Measurements from ENCODE around the gene PLAAT4.
"Not testable (repeated sequence)": the region's sequence is repeated elsewhere in the genome, so short reads cannot be mapped to it uniquely, and the experiment has no call there.

PLAAT4 gene

DNA sequence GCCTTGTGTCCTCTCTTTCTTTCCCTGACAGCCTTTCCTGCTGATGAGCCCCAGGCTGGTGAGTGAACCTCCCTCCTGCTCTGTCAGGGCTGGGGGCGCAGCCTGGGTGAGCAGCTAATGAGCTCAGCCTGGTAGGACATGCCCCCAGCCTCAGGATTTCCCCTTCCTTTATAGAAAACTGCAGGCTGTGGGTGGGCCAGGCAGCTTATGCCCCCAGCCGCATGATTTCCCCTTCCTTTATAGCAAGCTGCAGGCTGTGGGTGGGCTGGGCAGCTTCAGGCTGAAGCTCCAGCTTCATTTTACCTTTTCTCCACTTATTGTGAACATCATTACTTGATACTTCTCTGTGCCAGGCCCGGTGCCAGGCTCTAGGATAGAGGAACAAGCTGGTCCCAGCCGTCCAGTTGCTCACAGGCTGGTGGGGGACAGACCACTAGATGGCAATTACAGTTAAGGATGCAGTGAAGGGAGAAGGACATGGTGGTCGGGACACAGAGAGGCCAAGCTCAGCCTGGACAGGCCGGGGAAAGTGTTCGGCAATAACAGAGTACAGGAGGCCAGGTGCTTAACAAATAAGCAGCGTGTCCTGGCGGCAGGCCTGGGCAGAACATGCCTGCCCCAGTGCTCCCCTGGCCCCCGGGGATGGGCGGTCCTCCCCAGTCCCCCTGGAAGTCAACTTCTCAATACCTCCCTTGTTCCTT lies 25.4 kb upstream of the PLAAT4 start:
- DNase-seq (ENCODE audit: low read depth) = no peak

DNA sequence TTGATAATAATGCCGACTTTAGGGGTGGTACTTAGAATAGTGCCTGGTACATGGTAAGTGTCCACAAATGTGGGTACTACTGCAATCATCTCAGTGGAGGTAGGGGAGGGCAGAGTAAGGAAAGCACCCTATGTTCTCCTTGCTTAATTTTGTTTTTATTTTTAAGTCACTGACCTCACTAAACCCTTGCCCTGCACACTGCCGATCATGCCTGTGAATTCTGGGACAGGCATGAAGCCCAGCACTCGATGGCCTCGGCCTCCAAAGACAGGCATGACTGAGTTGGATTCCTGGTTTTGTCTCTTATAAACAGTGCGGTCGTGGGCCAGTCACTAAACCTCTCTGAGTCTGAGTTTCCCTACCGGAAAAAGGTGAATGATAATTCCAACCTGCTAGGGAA lies 23.8 kb upstream of the PLAAT4 start:
- no peak for DNase-seq (ENCODE audit: low read depth)

DNA sequence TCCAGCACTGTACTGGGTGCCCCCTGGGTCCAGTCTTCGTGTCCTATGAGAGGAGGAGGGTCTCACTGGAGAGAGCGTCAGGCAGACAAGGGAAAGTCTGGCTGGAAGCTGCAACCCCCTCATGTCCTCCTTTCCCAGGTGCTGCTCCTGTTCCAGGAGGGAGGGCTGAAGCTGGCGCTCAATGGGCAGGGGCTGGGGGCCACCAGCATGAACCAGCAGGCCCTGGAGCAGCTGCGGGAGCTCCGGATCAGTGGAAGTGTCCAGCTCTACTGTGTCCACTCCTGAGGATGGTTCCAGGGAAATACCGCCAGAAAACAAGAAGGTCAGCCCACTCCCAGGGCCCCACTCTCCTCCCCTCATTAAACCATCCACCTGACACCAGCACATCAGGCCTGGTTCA lies 20.5 kb upstream of the PLAAT4 start:
- no peak for DNase-seq (ENCODE audit: low read depth)

DNA sequence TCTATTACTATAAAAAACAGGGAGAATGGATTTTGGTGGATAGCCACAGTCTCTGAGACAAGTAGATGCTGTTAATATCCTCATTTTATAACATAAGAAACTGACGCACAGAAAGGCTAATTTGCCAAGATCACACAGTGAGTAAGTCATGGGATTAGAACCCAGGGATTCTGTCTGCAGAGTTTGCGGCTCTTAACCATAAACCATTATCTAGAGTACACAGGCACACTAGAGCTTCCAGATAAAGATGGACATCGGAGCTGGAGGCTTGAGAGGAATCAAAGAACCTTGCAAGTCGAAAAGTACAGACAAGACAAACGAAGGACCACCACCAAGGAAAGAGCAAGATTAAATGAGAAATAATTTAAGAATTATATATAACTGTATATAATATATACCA lies 19.5 kb upstream of the PLAAT4 start:
- no peak for DNase-seq (ENCODE audit: low read depth)

DNA sequence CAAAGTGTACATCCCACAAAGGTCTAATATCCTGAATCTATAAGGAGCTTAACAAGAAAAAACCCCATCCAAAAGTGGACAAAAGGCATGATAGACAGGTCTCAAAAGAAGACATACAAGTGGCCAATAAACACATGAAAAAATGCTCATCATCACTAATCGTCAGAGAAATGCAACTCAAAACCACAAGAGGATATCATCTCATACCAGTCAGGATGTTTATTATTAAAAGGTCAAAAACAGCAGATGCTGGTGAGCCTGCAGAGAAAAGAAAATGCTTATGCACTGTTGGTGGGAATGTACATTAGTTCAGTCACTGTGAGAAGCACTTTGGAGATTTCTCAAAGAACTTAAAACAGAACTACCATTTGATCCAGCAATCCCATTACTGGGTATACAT lies 18.1 kb upstream of the PLAAT4 start:
- DNase-seq (ENCODE audit: low read depth) = peak; percentile 68

DNA sequence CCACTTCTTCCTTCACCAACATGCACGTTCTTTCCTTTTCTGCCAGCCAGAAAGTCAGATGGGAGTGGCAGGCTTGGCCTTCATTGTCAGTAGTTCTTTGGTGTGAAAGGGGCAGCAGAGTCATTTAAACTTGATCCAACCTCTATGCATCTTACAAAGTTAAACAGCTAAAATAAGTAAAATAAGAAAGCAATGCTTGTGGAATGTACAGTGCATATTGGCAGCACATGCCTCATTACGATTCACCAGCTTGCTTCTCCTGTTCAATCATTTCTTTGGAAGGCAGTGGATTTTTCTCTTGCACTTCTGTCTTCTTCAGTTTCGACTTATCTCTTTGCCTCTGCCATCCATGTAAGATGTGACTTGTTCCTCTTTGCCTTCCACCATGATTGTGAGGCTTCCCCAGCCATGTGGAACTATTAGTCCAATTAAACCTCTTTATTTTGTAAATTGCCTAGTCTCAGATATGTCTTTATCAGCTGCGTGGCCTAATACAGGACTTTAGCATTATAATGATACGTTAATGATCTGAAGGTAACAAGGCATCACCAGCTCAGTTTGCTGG lies 15.9 kb upstream of the PLAAT4 start:
- peak; percentile 13 for DNase-seq (ENCODE audit: low read depth)

DNA sequence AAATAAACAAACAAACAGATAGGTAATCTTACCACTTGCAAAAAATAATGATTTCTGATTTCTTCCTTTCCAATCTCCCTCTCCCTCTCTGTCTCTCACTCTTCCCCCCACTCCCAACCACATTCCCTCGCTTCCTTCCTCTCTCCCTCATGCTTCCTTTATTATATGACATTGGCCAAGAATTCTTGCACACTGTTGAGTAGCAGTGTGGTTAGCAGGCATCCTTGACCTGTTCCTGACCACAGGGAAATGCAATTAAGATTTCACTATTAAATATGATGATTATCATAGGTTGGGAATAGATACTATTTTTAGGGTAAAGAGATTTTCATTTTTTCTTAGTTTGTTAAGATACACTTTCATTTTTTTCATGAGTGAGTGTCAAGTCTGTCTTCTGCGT lies 14.7 kb upstream of the PLAAT4 start:
- no peak for DNase-seq (ENCODE audit: low read depth)

DNA sequence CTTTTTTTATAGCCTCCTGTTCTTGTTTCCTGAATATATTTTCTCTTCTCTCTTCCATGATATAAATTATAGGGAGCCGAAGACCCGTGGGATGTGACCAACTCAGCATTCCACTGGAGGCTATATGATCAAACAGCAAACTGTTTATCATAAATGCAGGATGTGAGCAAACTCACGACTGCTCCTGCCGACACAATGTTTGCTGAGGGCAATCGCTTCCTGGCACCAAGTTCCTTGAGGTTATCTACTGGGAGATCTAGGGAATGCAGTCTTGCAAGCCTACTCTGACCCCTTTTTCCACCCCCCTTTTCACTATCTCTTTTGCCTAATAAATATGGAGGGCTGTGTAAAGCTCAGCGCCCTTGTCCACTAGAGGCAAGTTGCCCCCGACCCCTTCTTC lies 13.5 kb upstream of the PLAAT4 start:
- DNase-seq (ENCODE audit: low read depth) = no peak

DNA sequence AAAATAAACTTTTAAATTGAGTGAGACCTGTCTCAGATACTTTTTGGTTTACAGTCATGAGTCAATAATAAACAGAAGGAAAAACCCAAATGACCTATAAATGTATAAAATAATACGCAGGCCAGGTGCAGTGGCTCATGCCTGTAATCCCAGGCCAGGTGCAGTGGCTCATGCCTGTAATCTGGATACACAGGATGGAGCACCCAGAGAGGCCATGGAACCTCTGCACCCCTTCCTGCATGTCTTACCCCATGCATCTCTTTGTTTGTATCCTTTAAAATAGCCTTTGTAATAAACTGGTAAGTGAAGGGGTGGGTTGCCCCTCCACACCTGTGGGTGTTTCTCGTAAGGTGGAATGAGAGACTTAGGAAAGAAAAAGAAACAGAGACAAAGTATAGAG lies 8.9 kb upstream of the PLAAT4 start:
- no peak for DNase-seq (ENCODE audit: low read depth)

DNA sequence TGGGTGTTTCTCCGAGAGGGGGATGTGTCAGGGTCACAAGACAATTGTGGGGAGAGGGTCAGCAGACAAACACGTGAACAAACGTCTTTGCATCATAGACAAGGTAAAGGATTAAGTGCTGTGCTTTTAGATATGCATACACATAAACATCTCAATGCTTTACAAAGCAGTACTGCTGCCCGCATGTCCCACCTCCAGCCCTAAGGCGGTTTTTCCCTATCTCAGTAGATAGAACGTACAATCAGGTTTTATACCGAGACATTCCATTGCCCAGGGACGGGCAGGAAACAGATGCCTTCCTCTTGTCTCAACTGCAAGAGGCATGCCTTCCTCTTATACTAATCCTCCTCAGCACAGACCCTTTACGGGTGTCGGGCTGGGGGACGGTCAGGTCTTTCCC lies 8.5 kb upstream of the PLAAT4 start:
- not testable (repeated sequence) for DNase-seq (ENCODE audit: low read depth)

DNA sequence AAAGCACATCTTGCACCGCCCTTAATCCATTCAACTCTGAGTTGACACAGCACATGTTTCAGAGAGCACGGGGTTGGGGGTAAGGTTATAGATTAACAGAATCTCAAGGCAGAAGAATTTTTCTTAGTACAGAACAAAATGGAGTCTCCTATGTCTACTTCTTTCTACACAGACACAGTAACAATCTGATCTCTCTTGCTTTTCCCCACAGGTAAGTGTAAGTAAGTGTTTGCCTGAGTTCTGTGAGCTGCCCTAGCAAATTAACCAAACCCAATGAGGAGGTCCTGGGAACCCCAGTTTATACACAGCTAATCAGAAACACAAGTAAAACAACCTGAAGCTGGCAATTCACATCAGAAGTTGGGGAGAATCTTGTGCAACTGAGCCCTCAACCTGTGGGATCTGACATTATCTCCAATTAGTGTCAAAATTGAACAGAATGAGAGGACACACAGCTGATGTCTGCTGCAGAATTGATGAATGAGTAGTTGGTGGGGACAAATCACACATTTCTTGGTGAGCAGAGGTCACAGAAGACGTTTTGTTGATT lies 7.8 kb upstream of the PLAAT4 start:
- DNase-seq (ENCODE audit: low read depth) = not testable (repeated sequence)

DNA sequence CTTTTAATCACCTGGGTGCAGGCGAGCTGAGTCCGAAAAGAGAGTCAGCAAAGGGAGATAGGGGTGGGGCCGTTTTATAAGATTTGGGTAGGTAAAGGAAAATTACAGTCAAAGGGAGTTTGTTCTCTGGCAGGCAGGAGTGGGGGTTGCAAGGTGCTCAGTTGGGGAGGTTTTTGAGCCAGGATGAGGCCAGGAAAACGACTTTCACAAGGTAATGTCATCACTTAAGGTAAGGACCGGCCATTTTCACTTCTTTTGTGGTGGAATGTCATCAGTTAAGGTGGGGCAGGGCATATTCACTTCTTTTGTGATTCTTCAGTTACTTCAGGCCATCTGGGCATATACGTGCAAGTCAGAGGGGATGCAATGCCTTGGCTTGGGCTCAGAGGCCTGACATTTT lies 7.2 kb upstream of the PLAAT4 start:
- not testable (repeated sequence) for DNase-seq (ENCODE audit: low read depth)

DNA sequence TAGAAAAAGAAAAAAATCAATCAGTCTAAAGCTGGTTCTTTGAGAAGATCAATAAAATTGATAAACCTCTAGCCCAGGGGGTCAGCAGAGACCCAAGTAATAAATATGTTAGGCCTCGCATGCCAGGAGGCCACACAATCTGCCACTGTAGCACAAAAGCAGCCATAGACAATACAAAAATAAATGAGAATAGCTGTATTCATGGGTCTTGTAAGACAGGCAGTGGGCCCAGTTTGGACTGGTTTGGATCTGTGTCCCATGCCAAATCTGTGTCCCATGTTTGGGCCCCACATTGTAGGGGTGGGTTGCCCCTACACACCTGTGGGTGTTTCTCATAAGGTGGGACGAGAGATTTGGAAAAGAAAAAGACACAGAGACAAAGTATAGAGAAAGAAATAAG lies 6.6 kb upstream of the PLAAT4 start:
- no peak for DNase-seq (ENCODE audit: low read depth)

DNA sequence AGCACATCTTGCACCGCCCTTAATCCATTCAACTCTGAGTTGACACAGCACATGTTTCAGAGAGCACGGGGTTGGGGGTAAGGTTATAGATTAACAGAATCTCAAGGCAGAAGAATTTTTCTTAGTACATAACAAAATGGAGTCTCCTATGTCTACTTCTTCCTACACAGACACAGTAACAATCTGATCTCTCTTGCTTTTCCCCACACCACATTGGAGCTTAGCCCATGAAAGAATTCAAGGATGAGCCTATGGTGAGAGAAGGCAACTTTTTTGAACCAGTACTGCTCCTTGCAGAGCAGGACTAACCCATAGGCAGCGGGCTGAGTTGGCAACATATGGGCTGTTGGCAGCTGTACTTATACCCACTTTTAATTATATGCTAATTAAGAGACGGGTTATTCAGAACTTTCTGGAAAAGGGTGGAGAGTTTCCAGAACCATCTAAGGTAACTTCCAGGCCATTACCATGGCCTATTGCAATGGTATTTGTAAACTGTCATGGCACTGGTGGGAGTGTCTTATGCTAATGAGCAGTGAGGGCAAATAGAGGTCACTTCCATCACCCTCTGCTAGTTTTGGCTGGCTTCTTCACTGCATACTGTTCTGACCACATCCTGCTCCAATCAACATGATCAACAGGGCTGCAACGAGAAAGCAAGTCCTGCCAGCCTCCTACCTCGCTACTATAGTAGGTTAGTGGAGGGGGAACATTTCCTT lies 5.4 kb upstream of the PLAAT4 start:
- DNase-seq (ENCODE audit: low read depth) = peak; percentile 84

DNA sequence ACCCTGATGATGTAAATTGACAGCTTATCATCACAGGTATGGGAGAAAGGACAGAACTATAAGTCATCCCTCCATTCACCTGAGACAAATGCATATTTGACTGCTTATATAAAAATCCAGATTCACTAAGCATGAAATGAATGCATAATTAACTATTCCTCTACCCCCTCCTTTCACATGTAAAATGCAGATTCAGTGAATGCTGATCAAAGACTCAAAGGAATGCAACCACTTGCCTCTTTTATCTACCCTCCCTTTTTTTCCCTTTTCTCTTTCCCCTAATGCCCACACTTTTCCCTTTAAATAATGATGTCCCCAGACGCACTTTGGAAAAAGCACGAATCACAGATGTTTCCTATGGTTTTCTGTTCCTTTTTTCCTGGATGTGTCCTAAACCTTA lies 4.5 kb upstream of the PLAAT4 start:
- DNase-seq (ENCODE audit: low read depth) = no peak

DNA sequence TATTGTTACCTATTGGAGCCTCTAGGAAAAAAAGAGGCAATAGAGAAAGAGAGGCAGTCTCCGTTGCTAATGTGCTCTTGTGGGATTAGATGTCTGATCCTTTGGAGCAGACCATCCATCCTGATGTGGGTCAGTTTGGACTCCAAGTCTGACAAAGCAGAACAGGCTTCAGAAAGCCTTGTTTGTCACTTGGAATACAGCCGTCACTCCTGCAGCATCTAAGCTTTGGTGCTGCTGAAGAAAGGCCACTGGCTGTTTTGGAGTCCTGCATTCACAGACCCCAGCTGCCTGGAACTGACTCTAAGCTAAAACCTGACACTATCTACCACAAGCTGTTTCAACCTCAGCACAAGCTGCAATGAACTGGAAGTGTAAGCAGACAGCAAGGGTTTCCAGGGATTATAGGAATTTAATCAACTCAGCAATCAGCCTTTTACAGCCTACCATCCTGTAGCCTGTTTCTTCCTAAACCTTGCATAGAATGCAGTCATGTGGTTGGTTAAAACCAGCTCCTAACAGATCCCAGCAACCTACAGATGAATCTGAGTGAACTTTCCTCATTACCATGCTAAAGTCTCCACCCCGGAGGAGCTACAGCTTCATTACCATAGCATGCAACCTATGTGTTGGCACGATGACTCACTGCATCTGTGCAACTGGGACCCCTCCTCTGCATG lies 3.7 kb upstream of the PLAAT4 start:
- DNase-seq (ENCODE audit: low read depth) = no peak

DNA sequence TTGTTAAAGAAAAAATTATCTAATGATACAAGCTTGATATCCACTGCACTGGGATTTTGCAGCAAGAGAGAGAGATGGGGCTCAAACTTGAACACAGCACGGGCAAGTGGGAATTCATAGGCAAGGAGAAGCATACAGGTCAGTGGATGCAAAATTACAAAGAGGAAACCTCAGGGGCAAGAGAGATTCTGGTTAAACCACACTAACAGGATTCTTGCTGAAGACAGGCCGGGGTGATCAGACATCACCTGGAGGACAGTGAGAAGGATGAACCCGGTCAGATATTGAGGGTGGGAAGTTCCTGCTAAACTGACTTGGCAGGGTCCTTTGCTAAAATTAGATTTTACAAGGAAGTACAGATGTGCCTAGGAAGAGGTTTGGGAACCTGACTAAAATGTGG lies 2.5 kb upstream of the PLAAT4 start:
- DNase-seq (ENCODE audit: low read depth) = no peak

DNA sequence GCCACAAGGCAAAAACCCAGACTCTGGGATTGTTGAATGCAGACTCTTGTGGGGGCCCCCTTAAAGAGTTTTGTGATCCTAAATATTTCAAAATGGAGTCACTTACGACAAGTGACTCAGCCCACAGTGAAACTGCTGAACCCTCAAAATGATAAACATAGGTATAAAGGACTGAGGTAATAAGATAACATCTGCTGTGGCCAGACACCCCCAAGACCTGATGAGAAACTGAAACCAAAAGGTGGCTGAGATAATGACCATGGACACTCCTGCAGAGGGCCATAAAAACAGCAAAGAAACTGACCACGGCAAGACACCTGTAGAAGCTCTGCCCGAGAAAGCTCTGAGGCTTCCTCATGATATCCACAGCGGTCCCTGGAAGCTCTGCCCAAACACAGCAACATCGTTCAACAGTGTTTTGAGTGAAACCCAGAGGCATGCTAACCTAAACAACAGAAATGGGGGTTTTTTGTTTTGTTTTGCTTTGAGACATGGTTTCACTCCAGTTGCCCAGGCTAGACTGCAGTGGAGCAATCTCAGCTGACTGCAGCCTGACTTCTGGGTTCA lies 1.6 kb upstream of the PLAAT4 start:
- no peak for DNase-seq (ENCODE audit: low read depth)

DNA sequence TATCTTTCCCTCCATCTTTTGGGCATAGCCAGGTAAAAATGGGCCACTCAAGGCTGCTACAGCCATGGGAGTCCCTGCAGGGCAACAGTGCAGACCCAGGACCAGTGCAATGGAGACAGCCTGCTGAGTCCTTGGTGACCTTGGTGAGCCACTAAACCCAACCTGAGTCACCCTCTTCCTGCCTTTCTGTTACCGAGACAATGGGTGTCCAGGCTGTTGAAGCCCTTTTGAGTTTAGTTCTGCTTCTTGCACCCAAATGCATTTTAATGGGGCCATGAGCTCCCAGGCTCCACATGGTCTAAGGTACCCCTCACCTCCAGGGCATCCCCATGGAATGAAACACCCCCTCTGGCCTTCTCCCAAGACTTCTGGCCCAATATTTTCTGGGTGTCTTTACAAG lies 874 bp upstream of the PLAAT4 start:
- DNase-seq (ENCODE audit: low read depth) = no peak

DNA sequence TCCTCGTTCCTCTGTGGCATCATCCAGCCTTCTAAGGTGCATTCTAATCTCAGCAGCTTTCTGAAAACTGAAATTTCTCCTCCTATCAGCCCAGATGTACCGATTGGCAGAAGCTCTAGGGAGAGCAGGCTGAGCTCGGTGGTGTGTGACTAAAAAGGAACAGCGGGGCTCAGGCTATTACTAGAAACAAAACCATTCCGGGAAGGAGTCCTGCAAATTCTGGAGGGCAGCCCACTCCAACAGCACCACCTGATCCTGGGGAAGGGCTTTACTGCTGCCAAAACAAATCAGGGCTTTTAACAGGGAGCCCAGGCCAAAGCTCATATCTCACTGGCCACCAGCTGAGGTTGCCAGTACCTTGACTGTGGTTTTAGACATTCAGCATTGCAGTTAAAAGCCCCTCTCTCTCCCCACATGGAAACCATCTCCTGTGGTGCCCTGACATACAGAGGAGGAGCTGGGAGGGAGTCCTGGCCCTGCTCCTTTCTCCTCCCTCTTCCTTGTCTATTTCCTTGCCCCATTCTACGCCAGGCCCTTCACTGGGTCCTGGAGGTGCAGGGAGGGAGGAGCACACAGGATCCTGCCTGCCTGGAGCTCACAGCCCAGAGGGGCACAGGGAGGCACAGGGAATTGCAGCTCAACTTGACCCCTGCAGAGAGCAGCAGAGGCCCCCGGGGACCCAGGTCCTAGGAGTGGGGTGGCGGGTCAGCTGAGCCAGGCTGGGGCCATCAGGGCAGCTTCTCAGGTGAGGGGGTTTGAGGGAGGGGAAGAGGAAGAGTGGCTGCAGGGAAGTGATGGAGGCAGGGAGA lies 889 bp downstream of the PLAAT4 start:
- DNase-seq (ENCODE audit: low read depth) = peak; percentile 50

DNA sequence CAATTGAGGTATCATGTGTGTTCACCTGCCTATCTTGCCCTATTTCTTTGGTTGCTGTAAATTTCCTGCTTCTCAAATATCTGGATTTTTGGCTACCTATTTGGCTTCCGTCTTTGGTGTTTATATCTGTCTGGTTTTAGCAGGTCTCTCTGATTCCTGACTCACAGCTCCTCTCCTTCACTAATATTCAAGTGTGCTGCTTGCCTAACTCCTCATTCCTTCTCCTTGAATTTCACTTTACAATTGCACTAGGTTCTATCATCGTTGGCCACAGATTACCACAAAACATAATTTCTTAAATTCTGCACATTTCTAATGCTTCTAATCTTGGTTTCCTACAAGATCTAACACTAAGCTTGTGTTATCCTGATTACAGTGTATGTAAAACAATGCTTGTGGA lies 5.9 kb downstream of the PLAAT4 start:
- DNase-seq (ENCODE audit: low read depth) = not testable (repeated sequence)

DNA sequence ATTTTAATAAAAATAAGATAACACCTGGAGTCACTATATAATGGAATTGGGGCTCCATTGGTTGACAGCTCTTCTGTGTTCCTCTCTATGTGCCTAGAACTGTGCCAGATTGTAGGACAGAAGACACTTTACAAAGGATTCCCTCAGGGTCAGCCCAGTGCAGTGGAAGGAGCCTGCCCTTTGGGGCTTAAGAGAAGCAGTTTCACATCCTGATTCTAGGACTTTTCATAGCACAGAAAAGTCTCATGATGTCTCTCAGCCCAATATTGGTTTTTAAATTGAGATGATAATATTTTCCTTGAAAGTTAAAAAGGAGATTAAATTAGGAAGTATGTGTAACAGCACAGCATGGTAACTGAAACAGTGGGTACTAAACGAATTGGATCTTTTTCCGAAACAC lies 7.1 kb downstream of the PLAAT4 start:
- DNase-seq (ENCODE audit: low read depth) = no peak
